GM18907 (cell line): ENCODE results near the gene CUX1.
"Not testable (repeated sequence)": the region's sequence is repeated elsewhere in the genome, so short reads cannot be mapped to it uniquely, and the experiment has no call there.

Experiments
- ATAC-seq: cut with Tn5 transposase; IDR thresholded peaks from one replicate; pipeline ENCODE4 v1.9.1; 2021; ENCODE audit warnings: mild to moderate bottlenecking, moderate library complexity; ENCODE audit not compliant: unreplicated experiment

CUX1 gene

DNA sequence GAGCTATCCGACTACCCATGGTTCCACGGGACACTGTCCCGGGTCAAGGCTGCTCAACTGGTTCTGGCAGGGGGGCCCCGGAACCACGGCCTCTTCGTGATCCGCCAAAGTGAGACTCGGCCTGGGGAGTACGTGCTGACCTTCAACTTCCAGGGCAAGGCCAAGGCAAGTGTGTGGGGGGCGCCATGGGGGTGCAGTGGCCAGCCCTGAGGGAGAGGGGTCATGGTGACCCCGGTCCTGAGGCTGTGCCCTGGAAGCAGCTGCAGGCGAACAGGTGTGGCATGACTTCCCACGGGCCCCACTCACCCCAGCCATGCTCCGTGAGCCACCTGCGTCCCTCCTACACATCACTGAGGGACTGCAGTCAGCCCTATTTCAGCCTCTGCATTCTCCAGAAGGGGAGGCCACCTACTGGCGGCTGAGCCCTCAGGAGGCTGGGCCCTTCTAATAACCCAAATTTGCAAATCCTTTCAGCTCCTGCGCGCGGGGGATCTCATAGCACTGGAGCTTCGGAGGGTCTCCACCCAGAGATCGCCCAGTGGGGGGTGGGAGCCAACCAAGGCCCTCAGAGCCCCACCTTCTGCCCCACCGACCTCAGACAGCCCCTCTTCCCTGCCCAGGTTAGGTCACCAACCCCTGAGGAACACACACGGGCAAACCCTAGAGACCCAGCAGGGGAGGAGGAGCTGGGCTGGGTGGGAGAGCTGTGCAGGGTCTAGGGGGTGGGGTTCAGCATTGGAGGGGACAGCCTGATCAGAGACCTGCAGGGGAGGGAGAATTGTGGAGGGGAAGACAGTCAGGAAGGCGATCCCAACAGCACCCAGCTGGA, 500.0 kb downstream of the CUX1 start:
- no peak for ATAC-seq

DNA sequence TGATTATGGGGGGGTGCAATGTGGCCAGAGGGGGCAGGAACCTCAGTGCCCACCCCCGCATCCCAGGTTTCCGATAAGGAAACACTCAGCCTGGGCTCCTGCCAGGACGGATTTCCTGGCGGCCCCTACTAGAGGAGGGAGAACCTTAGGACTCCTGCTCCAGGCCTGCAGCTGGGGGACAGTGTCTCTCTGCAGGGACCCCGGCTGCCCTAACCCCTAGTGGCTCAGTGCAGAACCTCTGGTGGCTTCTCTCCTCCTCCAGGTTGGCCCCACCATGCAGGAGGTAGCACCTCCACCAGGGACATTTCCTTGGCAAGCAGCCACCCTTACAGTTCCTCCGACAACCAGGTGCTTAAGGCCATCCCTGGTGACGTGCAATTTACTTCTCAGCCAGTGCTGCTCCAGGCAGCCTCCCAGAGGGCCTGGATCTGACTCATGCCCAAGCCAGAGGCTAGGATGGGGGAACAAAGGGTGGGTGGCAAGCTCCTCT, 501.1 kb downstream of the CUX1 start:
- no peak for ATAC-seq

GRCh38 chr7:102319671-102320070, 502.2 kb downstream of the CUX1 start:
- no peak for ATAC-seq

DNA sequence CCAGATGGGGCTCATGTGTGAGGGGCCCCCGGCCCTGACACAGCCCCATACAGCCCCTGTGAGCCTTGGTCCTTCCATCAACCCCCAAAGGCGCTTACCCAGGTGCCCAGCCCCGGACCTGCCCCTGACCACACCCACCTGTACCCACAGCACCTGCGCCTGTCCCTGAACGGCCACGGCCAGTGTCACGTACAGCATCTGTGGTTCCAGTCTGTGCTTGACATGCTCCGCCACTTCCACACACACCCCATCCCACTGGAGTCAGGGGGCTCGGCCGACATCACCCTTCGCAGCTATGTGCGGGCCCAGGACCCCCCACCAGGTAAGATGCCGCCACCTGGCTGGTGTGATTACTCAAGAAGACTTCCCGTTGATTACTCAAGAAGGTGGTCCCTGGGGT, 502.8 kb downstream of the CUX1 start:
- no peak for ATAC-seq

DNA sequence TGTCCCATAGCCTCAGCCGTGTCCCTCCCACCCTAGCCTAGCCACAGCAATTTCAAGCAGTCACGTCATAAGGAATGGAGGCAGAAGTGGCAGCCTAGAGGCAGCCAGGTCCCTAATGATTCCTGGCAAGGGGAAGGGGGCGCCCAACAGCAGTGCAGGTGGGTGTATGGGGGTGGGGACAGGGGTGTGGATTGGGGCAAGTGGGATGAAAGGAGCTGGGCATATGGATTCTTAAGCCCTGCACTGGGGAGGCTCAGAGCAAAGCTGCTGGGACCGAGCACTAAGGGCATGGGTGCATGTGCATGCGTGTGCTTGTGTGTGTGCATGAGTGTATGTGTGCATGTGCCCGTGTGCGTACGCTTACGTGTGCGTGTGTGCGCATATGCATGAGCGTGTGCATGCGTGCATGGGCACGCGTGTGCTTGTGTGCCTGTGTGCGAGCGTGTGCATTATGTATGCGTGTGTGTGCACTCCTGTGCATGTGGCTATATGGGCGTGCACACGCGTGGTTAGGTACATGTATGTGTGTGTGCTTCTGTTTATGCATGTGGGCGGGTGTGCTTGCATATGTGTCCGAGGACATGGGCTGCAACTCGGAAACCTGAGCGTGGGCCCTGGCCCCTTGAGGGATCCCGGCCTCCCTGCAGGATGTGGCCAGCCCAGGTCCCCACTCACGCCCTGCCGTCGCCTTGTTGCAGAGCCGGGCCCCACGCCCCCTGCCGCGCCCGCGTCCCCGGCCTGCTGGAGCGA, 503.4 kb downstream of the CUX1 start:
- ATAC-seq, result no peak

DNA sequence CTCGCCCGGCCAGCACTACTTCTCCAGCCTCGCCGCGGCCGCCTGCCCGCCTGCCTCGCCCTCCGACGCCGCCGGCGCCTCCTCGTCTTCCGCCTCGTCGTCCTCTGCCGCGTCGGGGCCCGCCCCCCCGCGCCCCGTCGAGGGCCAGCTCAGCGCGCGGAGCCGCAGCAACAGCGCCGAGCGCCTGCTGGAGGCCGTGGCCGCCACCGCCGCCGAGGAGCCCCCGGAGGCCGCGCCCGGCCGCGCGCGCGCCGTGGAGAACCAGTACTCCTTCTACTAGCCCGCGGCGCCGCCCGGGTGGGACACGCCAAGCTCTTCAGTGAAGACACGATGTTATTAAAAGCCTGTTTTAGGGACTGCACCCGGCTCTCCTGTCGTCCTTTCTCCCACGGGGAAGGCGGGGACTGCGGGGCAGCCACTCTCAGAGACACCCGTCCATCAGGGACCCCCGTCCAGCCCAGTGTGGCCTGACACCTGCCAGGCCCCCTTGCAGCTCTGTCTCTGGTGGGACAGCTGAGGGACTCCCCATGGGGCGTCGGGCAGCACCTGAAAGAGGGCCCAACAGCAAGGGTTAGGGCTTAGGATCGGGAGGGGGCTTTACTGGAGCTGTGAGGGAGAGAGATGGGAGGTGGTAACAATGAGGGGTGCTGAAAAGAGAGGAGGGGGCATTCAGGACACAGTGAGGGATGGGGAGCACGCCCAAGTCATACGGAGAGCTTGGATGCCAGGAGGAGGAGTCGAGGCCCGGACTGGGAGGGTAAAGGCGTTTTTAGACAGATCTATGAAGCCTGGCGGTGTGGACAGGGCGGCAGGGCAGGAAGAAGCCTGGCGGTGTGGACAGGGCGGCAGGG, 504.1 kb downstream of the CUX1 start:
- no peak for ATAC-seq

- ATAC-seq, result no peak
These were observed 504.8 kb downstream of the CUX1 start for GRCh38 chr7:102322202-102322715.

DNA sequence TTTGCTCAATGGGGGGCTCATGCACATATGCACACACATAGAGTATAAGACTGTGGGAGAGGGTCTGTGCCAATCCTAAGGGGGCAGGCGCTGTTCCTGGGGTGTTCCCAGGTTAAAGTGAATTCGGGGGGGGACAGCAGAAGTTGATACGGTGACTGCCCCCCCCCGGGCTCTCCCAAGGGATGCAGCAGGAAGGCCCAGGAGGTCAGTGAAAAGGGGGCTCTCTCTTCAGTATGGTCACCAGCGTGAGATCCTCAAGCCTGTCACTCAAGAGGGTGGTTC, 506.4 kb downstream of the CUX1 start:
- ATAC-seq, result no peak

- ATAC-seq, result not testable (repeated sequence)
These were observed 507.7 kb downstream of the CUX1 start for GRCh38 chr7:102325106-102325505.

DNA sequence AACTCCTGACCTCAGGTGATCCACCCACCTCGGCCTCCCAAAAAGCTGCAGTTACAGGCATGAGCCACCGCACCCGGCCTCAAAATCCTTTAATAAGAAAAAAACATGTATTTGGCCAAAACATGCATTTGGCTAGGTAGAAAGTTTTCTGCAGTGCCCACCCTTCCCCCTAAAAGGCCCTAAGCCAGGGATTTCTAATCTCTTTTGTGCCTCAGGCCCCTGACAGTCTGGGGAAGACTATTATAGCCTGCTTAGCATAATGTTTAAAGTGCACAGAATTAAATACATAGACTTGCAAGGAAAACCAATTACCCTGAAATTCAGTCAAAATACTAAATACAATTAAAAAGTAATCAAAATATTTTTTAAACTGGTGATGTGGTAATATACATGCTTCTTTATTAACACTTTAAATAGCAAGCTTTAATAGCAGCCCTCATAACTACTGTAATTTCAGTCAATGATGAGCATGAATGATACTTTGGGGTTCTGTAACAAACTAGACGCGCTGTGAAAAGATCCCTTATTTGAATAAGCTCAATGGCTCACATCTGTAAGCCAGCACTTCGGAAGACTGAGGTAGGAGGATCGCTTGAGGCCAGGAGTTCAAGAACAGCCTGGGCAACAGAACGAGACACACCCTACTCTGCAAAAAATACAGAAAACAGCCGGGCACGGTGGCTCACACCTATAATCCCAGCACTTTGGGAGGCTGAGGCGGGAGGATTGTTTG, 508.9 kb downstream of the CUX1 start:
- no peak for ATAC-seq

DNA sequence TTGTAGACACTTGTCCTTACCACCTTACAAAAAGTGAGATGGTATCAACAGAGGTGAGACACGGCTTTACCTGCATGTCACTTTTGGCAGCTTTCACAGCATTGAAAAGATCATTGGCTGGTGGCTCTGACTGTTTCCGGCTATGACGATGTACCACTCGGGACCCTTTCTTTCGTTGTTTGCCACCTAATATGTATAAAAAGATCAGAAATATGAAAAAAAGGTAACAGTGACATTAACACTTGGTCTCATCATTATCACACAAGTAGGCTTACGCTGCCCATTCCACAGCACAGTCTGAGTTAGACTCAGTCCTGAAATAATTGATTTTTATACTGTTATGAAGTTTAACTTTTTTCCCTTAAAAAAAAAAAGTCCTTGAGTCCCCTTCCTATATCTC, 509.8 kb downstream of the CUX1 start:
- ATAC-seq, result not testable (repeated sequence)

DNA sequence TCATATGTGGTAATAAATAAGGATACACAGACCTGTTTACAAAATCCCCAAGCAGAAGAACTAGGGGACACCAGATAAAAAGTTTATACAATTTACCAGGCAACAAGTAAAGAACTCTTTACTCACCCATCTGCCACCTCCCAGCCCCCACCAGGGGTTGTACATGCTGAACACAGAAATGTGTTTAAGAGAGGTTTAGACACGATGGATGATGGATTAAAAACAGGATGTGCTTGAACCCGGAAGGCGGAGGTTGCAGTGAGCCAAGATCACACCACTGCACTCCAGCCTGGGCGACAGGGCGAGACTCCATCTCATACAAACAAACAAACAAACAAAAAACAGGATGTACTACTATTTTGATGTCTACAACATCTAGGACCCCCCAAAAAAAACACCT, 511.4 kb downstream of the CUX1 start:
- not testable (repeated sequence) for ATAC-seq

DNA sequence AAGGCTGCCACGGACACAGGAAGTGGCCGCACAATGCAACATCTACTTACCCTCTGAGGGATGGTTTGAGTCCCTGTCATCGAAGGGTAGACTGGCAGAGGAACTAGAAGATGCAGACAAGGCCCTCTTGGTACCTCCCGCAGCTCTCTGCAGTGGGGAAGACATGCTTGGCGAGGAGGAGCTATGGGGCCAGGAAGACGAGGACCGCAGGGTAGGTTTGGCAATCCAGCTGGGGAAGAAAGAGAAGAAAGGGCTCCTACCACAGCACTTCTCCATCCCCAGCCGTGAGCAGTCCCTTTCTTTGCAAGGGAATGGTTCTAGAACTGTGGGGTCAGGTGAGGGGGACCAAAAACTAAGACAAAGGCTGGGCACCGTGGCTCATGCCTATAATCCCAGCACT, 511.9 kb downstream of the CUX1 start:
- not testable (repeated sequence) for ATAC-seq

GRCh38 chr7:102330666-102331460, 513.4 kb downstream of the CUX1 start:
- ATAC-seq, result not testable (repeated sequence)
